ENCODE data around the gene STAT2.
"Not testable (repeated sequence)": the region's sequence is repeated elsewhere in the genome, so short reads cannot be mapped to it uniquely, and the experiment has no call there.

STAT2 gene

GRCh38 chr12:56337753-56338251 is 22.1 kb downstream of the STAT2 start:
- Histone ChIP-seq H3K4me1 (ENCODE audit: insufficient read depth, low read length) (peaks cover 27% of the 10 kb centered on the region), H3K9ac (ENCODE audit: low read depth, low read length) (no peak overlapping the region), H3K36me3 (ENCODE audit: insufficient read depth, low read length) (peaks cover 11% of the 10 kb centered on the region), H3K27ac (ENCODE audit: low read depth, low read length) (peak overlapping the region; percentile 50; the same call in 1 of the 2 replicates), H3K9me3 (ENCODE audit: insufficient read depth, low read depth, low read length) (no peaks in the 10 kb centered on the region), H3K27me3 (ENCODE audit: insufficient read depth, low read length) (no peaks in the 10 kb centered on the region), H3K4me3 (ENCODE audit: low read length) (no peak overlapping the region)
- WGBS: 87% methylated on average over 8 of the region's 8 CpGs

- H3K4me1 ChIP-seq (ENCODE audit: insufficient read depth, low read length): peaks cover 29% of the 10 kb centered on the region
- H3K9me3 ChIP-seq (ENCODE audit: insufficient read depth, low read depth, low read length): no peaks in the 10 kb centered on the region
- no peaks in the 10 kb centered on the region for H3K27me3 ChIP-seq (ENCODE audit: insufficient read depth, low read length)
- no peak overlapping the region for H3K4me3 ChIP-seq (ENCODE audit: low read length)
- peaks cover 5% of the 10 kb centered on the region; the same call in 1 of the 2 replicates for H3K36me3 ChIP-seq (ENCODE audit: insufficient read depth, low read length)
- WGBS: 93% methylated on average over 7 of the region's 9 CpGs
- no peak overlapping the region for H3K9ac ChIP-seq (ENCODE audit: low read depth, low read length)
- no peak overlapping the region for H3K27ac ChIP-seq (ENCODE audit: low read depth, low read length)
Observed at GRCh38 chr12:56336361-56337167, 23.3 kb downstream of the STAT2 start.

- not testable (repeated sequence) for H3K9ac ChIP-seq (ENCODE audit: low read depth, low read length); H3K27ac ChIP-seq (ENCODE audit: low read depth, low read length); H3K9me3 ChIP-seq (ENCODE audit: insufficient read depth, low read depth, low read length); H3K27me3 ChIP-seq (ENCODE audit: insufficient read depth, low read length); H3K36me3 ChIP-seq (ENCODE audit: insufficient read depth, low read length); H3K4me3 ChIP-seq (ENCODE audit: low read length)
- peaks cover 29% of the 10 kb centered on the region for H3K4me1 ChIP-seq (ENCODE audit: insufficient read depth, low read length)
- 95% methylated on average over 8 of the region's 8 CpGs for WGBS
Observed at GRCh38 chr12:56335527-56335926, 24.4 kb downstream of the STAT2 start.

GRCh38 chr12:56334490-56334793 is 25.5 kb downstream of the STAT2 start:
- Histone ChIP-seq H3K36me3 (ENCODE audit: insufficient read depth, low read length) (no peaks in the 10 kb centered on the region), H3K4me1 (ENCODE audit: insufficient read depth, low read length) (peaks cover 27% of the 10 kb centered on the region), H3K4me3 (ENCODE audit: low read length) (peak overlapping the region; percentile 83), H3K27ac (ENCODE audit: low read depth, low read length) (peak overlapping the region; percentile 80), H3K9ac (ENCODE audit: low read depth, low read length) (peak overlapping the region; percentile 86), H3K9me3 (ENCODE audit: insufficient read depth, low read depth, low read length) (no peaks in the 10 kb centered on the region), H3K27me3 (ENCODE audit: insufficient read depth, low read length) (no peaks in the 10 kb centered on the region)
- WGBS: 12% methylated on average over 6 of the region's 6 CpGs

- peak within 1 kb of the TSS; percentile 83 for H3K4me3 ChIP-seq (ENCODE audit: low read length)
- peak within 1 kb of the TSS; percentile 80 for H3K27ac ChIP-seq (ENCODE audit: low read depth, low read length)
- under 1% methylated on average over 44 of the region's 45 CpGs for WGBS
- no peaks in the 10 kb centered on the region for H3K27me3 ChIP-seq (ENCODE audit: insufficient read depth, low read length)
- H3K9me3 ChIP-seq (ENCODE audit: insufficient read depth, low read depth, low read length): no peaks in the 10 kb centered on the region
- peak within 1 kb of the TSS; percentile 86 for H3K9ac ChIP-seq (ENCODE audit: low read depth, low read length)
- H3K36me3 ChIP-seq (ENCODE audit: insufficient read depth, low read length): no peaks in the 10 kb centered on the region
- peaks cover 21% of the 10 kb centered on the region for H3K4me1 ChIP-seq (ENCODE audit: insufficient read depth, low read length)
Observed at GRCh38 chr12:56333679-56334489, 26.0 kb downstream of the STAT2 start, which contains the start of gene PAN2. TSS of gene PAN2 (minus strand) at chr12:56334000. CDS start at chr12:56333094, 906 bp downstream.

- Histone ChIP-seq H3K9me3 (ENCODE audit: insufficient read depth, low read depth, low read length) (no peaks in the 10 kb centered on the region), H3K4me1 (ENCODE audit: insufficient read depth, low read length) (peaks cover 17% of the 10 kb centered on the region), H3K9ac (ENCODE audit: low read depth, low read length) (peak overlapping the region; percentile 86), H3K27me3 (ENCODE audit: insufficient read depth, low read length) (no peaks in the 10 kb centered on the region), H3K4me3 (ENCODE audit: low read length) (peak overlapping the region; percentile 83), H3K36me3 (ENCODE audit: insufficient read depth, low read length) (no peaks in the 10 kb centered on the region; the same call in 1 of the 2 replicates), H3K27ac (ENCODE audit: low read depth, low read length) (peak overlapping the region; percentile 80)
- WGBS: 45% methylated on average over 6 of the region's 8 CpGs
Observed at GRCh38 chr12:56333197-56333678, 26.7 kb downstream of the STAT2 start.

- H3K36me3 ChIP-seq (ENCODE audit: insufficient read depth, low read length): no peaks in the 10 kb centered on the region; the same call in 1 of the 2 replicates
- 96% methylated on average over 11 of the region's 11 CpGs for WGBS
- H3K9me3 ChIP-seq (ENCODE audit: insufficient read depth, low read depth, low read length): no peaks in the 10 kb centered on the region
- H3K27ac ChIP-seq (ENCODE audit: low read depth, low read length): peak overlapping the region; percentile 80
- H3K4me1 ChIP-seq (ENCODE audit: insufficient read depth, low read length): peaks cover 11% of the 10 kb centered on the region; the same call in 1 of the 2 replicates
- H3K9ac ChIP-seq (ENCODE audit: low read depth, low read length): peak overlapping the region; percentile 86; the same call in 1 of the 2 replicates
- no peaks in the 10 kb centered on the region for H3K27me3 ChIP-seq (ENCODE audit: insufficient read depth, low read length)
- peak overlapping the region; percentile 83 for H3K4me3 ChIP-seq (ENCODE audit: low read length)
Observed at GRCh38 chr12:56332512-56333196, 27.3 kb downstream of the STAT2 start.

GRCh38 chr12:56330936-56331490 is 28.9 kb downstream of the STAT2 start:
- Histone ChIP-seq H3K9me3 (ENCODE audit: insufficient read depth, low read depth, low read length) (no peaks in the 10 kb centered on the region), H3K9ac (ENCODE audit: low read depth, low read length) (no peak overlapping the region), H3K27ac (ENCODE audit: low read depth, low read length) (no peak overlapping the region), H3K36me3 (ENCODE audit: insufficient read depth, low read length) (peaks cover 15% of the 10 kb centered on the region), H3K4me1 (ENCODE audit: insufficient read depth, low read length) (peaks cover 11% of the 10 kb centered on the region; the same call in 1 of the 2 replicates), H3K4me3 (ENCODE audit: low read length) (no peak overlapping the region), H3K27me3 (ENCODE audit: insufficient read depth, low read length) (no peaks in the 10 kb centered on the region)
- WGBS: 95% methylated on average over 6 of the region's 7 CpGs

GRCh38 chr12:56326533-56326932 is 33.4 kb downstream of the STAT2 start:
- Histone ChIP-seq H3K9ac (ENCODE audit: low read depth, low read length) (no peak overlapping the region), H3K27ac (ENCODE audit: low read depth, low read length) (no peak overlapping the region), H3K36me3 (ENCODE audit: insufficient read depth, low read length) (peaks cover 56% of the 10 kb centered on the region), H3K4me3 (ENCODE audit: low read length) (no peak overlapping the region), H3K27me3 (ENCODE audit: insufficient read depth, low read length) (no peaks in the 10 kb centered on the region), H3K4me1 (ENCODE audit: insufficient read depth, low read length) (no peaks in the 10 kb centered on the region), H3K9me3 (ENCODE audit: insufficient read depth, low read depth, low read length) (no peaks in the 10 kb centered on the region)
- 96% methylated on average over 6 of the region's 6 CpGs for WGBS

- H3K4me1 ChIP-seq (ENCODE audit: insufficient read depth, low read length): no peaks in the 10 kb centered on the region
- H3K36me3 ChIP-seq (ENCODE audit: insufficient read depth, low read length): peaks cover 56% of the 10 kb centered on the region
- H3K27me3 ChIP-seq (ENCODE audit: insufficient read depth, low read length): no peaks in the 10 kb centered on the region
- WGBS: 90% methylated on average over 8 of the region's 8 CpGs
- H3K9ac ChIP-seq (ENCODE audit: low read depth, low read length): no peak overlapping the region
- H3K27ac ChIP-seq (ENCODE audit: low read depth, low read length): no peak overlapping the region
- no peaks in the 10 kb centered on the region for H3K9me3 ChIP-seq (ENCODE audit: insufficient read depth, low read depth, low read length)
- no peak overlapping the region for H3K4me3 ChIP-seq (ENCODE audit: low read length)
Observed at GRCh38 chr12:56326126-56326525, 33.8 kb downstream of the STAT2 start.
